ENCODE data around the gene ZIC1.

ZIC1 gene

DNA sequence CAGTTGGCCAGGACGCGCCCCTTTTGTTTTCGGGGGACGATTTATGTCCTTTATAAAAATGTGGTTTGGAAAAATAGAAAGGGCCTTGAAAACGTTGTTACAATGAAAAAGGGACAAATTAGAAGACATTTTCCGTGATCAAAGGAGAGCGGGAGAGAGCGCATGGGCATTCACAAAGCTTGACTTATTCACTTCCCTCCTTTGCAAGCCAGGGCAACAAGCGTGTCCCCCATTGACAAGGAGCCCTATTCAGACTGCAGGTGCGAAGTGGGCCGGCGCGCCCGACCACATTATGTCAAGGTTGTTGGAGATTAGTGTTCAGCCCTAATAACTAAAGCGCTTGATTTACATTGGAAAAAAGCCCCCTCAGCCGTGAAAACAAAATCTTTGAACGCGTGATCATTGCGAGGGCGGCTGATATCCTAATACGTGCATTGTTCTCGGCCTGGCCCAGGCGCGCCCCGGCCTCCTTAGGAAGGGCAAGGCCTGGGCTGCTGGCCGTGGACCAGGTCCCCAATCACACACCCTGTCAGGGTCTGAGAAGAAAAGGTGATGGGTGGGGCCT lies 28.7 kb upstream of the ZIC1 start:
- DNase-seq (ENCODE audit: low spot score) (no peak), FAIRE-seq (no peak)

- DNase-seq (ENCODE audit: low spot score): no peak
- no peak for FAIRE-seq
Observed at GRCh38 chr3:147380977-147381376, 28.2 kb upstream of the ZIC1 start.

DNA sequence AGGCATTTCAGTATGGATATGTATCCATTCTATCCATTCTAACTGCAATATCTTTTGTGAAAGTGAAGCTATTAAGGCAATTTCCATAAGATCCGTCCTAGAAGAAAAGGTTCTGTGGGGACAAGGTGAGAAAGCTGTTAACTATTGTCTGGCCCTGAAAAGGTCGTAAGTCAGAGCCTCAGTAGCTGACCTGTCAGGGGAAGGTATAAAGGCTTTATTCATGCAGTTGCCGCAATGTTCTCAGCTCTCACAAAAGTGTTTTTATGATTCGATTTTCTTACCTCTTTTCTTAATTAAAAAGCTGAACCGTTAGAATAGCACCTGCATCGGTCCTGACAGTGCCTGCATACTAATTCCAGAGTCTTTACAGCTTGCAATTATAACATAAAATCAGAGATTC lies 27.6 kb upstream of the ZIC1 start:
- no peak for DNase-seq (ENCODE audit: low spot score)
- FAIRE-seq: no peak

DNA sequence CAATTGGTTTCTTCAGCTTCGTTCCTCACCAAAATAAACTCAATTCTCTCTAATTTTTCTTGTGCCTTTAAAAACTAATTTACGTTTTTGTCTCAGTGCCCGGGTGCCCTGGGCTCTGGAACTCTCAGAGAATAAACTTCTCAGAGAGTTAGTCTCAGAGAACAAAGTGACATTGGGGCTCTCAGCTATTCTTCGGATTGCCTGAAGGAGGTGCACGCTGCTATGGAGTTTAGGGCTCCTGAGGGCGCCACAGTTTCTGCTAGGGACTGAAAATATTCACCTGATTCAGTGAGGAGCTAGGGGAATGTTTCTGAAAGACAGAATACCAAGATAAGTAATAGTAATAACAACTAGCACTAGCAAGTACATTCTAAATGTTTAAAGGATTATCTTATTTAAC lies 25.5 kb upstream of the ZIC1 start:
- FAIRE-seq (no peak), DNase-seq (ENCODE audit: low spot score) (no peak)

- FAIRE-seq (no peak), DNase-seq (ENCODE audit: low spot score) (no peak)
Observed at GRCh38 chr3:147384210-147385058, 24.7 kb upstream of the ZIC1 start.

DNA sequence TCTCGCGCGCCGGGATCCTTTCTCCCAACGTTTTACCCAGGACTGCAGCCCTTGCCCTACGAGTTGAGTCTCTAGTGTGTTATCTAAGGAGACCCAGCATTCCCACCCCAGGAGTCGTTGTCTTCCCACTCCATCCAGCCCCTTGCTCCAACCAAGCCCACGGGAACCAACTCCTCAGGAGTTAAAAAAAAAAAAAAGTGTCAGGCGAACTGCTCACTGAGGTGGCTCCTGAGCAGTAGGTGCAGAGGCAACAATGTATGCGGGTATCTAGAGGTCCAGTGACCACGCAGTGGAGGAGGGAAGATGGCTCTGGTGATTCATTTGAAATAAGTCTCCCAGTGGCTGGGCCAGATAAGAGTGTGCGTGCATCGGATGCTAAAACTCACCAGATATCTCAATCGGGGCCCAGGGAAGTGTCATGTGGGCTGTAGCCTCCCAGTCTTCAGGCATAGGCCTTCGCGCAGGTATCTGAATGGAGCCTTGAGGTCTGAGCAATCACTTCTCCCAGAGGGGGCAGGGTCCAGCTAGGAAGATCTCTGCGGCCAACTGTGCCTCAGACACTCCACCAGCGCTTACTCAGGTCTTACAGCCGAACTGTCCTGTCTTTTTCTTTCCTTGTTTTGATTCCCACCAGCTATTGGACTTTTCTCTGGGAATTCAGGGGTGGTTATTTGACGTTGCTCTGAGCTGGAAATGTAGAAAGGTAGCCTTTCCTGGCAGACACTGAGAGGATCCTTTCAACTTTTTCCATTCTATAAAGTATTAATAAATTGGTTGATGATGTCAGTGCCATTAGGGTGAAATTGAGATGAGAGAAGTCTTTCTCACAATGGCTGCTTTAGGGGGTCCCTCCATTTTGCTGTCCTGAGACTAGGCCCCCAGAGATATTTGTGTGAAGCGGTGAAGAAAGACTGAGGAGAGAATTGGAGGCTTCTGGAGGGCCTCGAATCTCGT lies 23.8 kb upstream of the ZIC1 start:
- DNase-seq (ENCODE audit: low spot score) (no peak), FAIRE-seq (no peak)

GRCh38 chr3:147387291-147387884 lies 21.8 kb upstream of the ZIC1 start:
- DNase-seq (ENCODE audit: low spot score) (no peak), FAIRE-seq (no peak)

GRCh38 chr3:147387885-147388699 lies 21.1 kb upstream of the ZIC1 start:
- FAIRE-seq (no peak), DNase-seq (ENCODE audit: low spot score) (no peak)

- FAIRE-seq (no peak), DNase-seq (ENCODE audit: low spot score) (no peak)
Observed at GRCh38 chr3:147388700-147389580, 20.2 kb upstream of the ZIC1 start.

DNA sequence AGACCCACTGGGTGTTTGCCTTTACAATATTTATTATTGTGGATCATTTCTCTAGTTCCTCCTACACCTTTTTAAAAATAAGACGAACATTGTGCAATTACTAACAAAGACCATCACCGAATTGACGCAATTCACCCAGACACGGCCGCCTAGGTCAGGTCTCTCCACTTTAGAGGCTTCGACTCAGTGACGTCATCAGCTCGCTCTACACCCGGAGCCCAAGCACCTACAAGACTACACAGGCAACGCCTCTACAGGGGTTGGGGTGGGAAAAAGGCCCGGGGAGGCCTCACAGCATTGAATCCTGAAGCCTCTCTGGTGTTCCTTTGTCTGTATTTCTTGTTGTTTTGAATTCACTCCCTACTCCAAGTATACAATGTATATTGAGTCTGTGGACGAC lies 19.4 kb upstream of the ZIC1 start:
- no peak for DNase-seq (ENCODE audit: low spot score)
- no peak for FAIRE-seq

DNA sequence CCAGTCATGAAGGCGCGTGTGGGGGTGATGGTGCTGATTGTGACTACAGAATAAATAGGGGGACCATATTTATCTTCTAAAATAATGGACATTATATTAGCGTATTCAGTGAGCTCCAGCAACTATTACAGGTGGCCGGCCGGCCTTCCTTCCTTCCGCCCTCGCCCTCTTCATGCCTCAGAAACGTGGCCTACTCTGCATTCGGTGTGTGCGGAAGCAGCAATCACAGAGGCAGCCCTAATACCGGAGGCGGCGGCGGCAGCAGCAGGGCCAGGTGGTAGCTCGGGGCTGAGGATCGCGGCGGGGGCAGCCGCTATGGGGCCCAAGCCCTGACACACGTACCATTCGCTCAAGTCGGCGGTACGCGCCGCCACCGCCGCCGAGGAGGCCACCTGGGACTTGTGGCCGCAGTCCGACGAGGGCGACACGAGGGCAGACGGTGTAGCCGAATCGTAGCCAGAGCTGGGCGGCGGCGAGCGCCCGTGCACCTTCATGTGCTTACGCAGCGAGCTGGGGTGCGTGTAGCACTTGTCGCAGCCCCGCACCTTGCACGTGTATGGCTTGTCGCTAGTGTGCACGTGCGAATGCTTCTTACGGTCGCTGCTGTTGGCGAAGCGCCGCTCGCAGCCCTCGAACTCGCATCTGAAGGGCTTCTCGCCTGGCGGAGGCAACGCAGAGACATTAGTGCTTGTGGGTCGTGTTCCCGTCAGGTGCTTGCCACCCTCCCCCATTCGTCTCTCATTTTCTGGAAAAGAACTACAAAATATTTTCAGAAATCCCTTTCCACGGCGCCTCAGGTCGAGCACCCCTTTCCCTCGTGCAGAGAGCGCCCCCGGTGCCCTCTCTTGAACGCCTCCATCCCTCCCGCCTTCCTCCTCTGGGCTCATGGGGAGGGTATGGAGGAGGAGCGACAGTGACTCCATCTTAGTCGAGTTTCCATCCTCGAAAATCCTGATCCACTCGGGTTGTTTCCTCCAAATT lies 18.3 kb upstream of the ZIC1 start:
- FAIRE-seq: no peak
- no peak for DNase-seq (ENCODE audit: low spot score)

DNA sequence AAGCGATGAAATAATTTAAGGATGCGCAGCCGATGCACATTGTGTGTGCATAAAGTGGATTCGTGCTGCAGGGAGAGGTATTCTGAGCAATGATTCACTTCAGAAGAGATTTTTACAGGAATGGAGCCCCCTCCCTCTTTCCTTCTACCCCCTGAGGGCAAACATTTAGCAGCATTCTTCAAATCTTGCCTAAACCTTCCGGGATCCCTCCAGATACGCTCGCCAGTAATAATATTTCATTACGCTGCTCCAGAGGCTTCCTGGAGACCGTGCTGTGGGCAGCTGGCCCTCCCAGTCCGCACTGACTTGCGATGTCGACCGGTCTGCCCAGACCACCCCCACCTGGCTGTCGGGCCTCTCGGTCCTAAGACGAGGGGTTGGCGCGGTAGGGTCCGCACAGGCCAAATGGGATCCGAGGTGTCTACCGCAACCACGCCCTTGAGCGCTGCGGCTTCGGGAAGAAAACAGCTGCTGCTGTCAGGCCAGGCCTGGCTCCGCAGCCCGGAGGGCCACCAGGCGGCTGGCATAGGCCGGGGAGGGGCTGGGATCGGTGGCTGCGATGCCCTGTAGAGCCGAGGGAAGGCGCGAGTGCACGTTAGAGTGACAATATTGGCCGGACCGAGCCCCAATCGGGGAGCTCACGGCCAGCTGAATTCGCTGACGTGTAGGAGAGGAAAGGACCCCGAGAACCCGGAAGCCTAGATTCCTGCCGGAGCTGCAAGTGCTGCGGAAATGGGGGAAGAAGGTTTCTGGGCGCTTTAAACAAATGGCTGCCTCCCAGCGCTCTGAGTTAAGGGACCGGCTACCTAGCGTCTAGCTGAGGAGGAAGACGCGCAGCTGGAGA lies 17.2 kb upstream of the ZIC1 start:
- FAIRE-seq: no peak

GRCh38 chr3:147392625-147392946 lies 16.6 kb upstream of the ZIC1 start:
- FAIRE-seq: no peak
- DNase-seq (ENCODE audit: low spot score): no peak

More for the DNA sequence above, 17.2 kb upstream of the ZIC1 start:
- DNase-seq (ENCODE audit: low spot score): no peak

GRCh38 chr3:147393261-147393942 lies 15.8 kb upstream of the ZIC1 start:
- DNase-seq (ENCODE audit: low spot score) (no peak), FAIRE-seq (no peak)

- DNase-seq (ENCODE audit: low spot score): no peak
- no peak for FAIRE-seq
Observed at GRCh38 chr3:147393943-147394883, 15.0 kb upstream of the ZIC1 start.

DNA sequence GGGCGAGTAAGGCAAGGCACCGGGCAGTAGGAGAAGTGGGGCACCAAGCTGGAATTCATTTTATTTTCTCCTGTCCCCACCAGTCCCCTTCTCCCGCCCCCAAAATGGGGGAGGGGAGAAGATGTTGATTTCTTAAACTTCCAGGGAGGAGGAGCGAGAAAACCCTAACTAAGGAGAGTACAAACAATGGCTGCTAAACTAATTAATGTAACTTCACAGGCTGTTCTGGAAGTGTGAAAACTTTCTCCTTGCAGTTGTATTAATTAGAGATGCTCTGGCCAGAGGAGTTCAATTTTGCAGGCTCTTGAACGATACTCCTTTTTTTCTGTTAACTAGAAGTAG lies 14.3 kb upstream of the ZIC1 start:
- DNase-seq (ENCODE audit: low spot score): no peak
- no peak for FAIRE-seq
